DMS53 (cell line): ENCODE data around the gene RNF213.
"Not testable (repeated sequence)": the region's sequence is repeated elsewhere in the genome, so short reads cannot be mapped to it uniquely, and the experiment has no call there.

Source experiments
- DNase-seq: peaks from one replicate; lab custom pipeline; 2025; lab: John Stamatoyannopoulos, UW

Gene RNF213

GRCh38 chr17:80252871-80253270 lies 7.8 kb upstream of the RNF213 start:
- DNase-seq = peak; percentile 93

GRCh38 chr17:80253631-80254395 lies 6.8 kb upstream of the RNF213 start:
- no peak for DNase-seq

GRCh38 chr17:80254396-80255251 lies 6.0 kb upstream of the RNF213 start:
- peak; percentile 95 for DNase-seq

GRCh38 chr17:80256034-80256350 lies 4.7 kb upstream of the RNF213 start:
- DNase-seq = no peak

GRCh38 chr17:80257716-80258213 lies 2.9 kb upstream of the RNF213 start:
- DNase-seq = no peak

GRCh38 chr17:80258296-80258695 lies 2.4 kb upstream of the RNF213 start:
- DNase-seq = not testable (repeated sequence)

GRCh38 chr17:80259457-80260068 lies 1.1 kb upstream of the RNF213 start:
- peak; percentile 49 for DNase-seq

- DNase-seq = peak; percentile 89
Observed at GRCh38 chr17:80260069-80260535, 550 bp upstream of the RNF213 start.

- DNase-seq = peak; percentile 84
Observed at GRCh38 chr17:80261159-80261894, 675 bp downstream of the RNF213 start.

GRCh38 chr17:80261895-80262279 lies 1.2 kb downstream of the RNF213 start:
- no peak for DNase-seq

- DNase-seq = peak; percentile 56
Observed at GRCh38 chr17:80262291-80262690, 1.6 kb downstream of the RNF213 start.

- DNase-seq = peak; percentile 54
Observed at GRCh38 chr17:80262775-80263244, 2.2 kb downstream of the RNF213 start.

- DNase-seq = peak; percentile 98
Observed at GRCh38 chr17:80263253-80264204, 2.9 kb downstream of the RNF213 start.

- no peak for DNase-seq
Observed at GRCh38 chr17:80264205-80265075, 3.8 kb downstream of the RNF213 start.

- no peak for DNase-seq
Observed at GRCh38 chr17:80265205-80266068, 4.8 kb downstream of the RNF213 start.

- no peak for DNase-seq
Observed at GRCh38 chr17:80267391-80267790, 6.7 kb downstream of the RNF213 start.

- DNase-seq = no peak
Observed at GRCh38 chr17:80268427-80268826, 7.8 kb downstream of the RNF213 start.

- DNase-seq = no peak
Observed at GRCh38 chr17:80269405-80269807, 8.8 kb downstream of the RNF213 start.

GRCh38 chr17:80270104-80270503 lies 9.5 kb downstream of the RNF213 start:
- no peak for DNase-seq
